HCT116 (cell line): ENCODE data around the gene FKBP5. TPM values are rescaled to one million over a fixed set of nuclear protein-coding genes. Genes with fewer than 3 reads are reported as not detected.
"Not testable (repeated sequence)": the region's sequence is repeated elsewhere in the genome, so short reads cannot be mapped to it uniquely, and the experiment has no call there.

Source experiments
- ATAC-seq: fragments of 200-7000 bp; cut with Tn5 transposase; 2 replicates; pipeline ENCODE4 v1.9.1; 2020; ENCODE audit warnings: mild to moderate bottlenecking, moderate library complexity
- BruUV-seq: library from RNA; stranded (reverse); fragments of 400-500 nt; replicated peaks from 2 replicates; lab custom pipeline; 2021; lab: Mats Ljungman, UMichigan
- CTCF ChIA-PET: fragments of 300-600 bp; sonication (Branson Sonifier 250); formaldehyde crosslinking; loops from one replicate; lab custom pipeline; 2021; ENCODE audit warnings: antibody characterized with exemption; lab: Charles Lee
- POLR2A ChIA-PET: fragments of 300-600, 350-600 bp; sonication (Branson Sonifier 250); formaldehyde crosslinking; loops from one replicate; lab custom pipeline; 2021; ENCODE audit warnings: antibody characterized with exemption; lab: Charles Lee
- RAD21 ChIA-PET, 2 experiments: fragments of 300-600 bp; sonication (Branson Sonifier 250); formaldehyde crosslinking; loops; one replicate each; lab custom pipeline; 2023; ENCODE audit warnings: low total read pairs in 2 of 2; ENCODE audit not compliant: uncharacterized antibody in 2 of 2, unreplicated experiment in 2 of 2, low non-redundant PET in 1 of 2; lab: Charles Lee
- DNase-seq: peaks from one replicate; pipeline ENCODE4 v3.0.0-alpha.2; 2010; ENCODE audit warnings: low read depth, low spot score
- H2AFZ ChIP-seq: fragments of 200-600 bp; shearing (Covaris generic), sonication (generic); 2 replicates; pipeline ENCODE4 v1.6.1; 2017; ENCODE audit warnings: low read depth, mixed run types, mixed read lengths, antibody characterized with exemption, low read length; ENCODE audit not compliant: poor library complexity, severe bottlenecking
- H3K27ac ChIP-seq: 2 replicates; pipeline ENCODE4 v1.5.1; 2012; ENCODE audit warnings: low read depth, low read length
- H3K27me3 ChIP-seq: fragments of 200-600 bp; sonication (generic); 2 replicates; pipeline ENCODE4 v1.6.1; 2016; ENCODE audit warnings: mixed run types, low read length, mixed read lengths; ENCODE audit not compliant: insufficient read depth
- H3K36me3 ChIP-seq, 2 experiments: fragments of 200-500 bp in 1 of 2; fragments of 200-600 bp in 1 of 2; sonication (Bioruptor generic) in 1 of 2; sonication (generic) in 1 of 2; 2 replicates each; pipeline versions ENCODE4 v1.5.1 to v1.6.1; 2014 to 2016; ENCODE audit warnings: low read length in 2 of 2, inconsistent platforms in 1 of 2, mixed read lengths in 1 of 2, mixed run types in 1 of 2; ENCODE audit not compliant: insufficient read depth in 2 of 2, control insufficient read depth in 1 of 2
- H3K4me1 ChIP-seq, 2 experiments: fragments of 200-600 bp in 1 of 2; sonication (generic) in 1 of 2; 2 replicates each; pipeline versions ENCODE4 v1.5.1 to v1.6.1; 2012 to 2017; ENCODE audit warnings: low read length in 2 of 2, inconsistent platforms in 1 of 2, mild to moderate bottlenecking in 1 of 2, mixed read lengths in 1 of 2, mixed run types in 1 of 2, moderate library complexity in 1 of 2; ENCODE audit not compliant: insufficient read depth in 2 of 2, control insufficient read depth in 1 of 2
- H3K4me2 ChIP-seq: fragments of 200-600 bp; sonication (generic); 2 replicates; pipeline ENCODE4 v1.6.1; 2017; ENCODE audit warnings: mixed run types, low read length, mixed read lengths
- H3K4me3 ChIP-seq, 2 experiments: fragments of 200-600 bp in 1 of 2; sonication (generic) in 1 of 2; replicated peaks in 1 of 2; 2 replicates each; pipeline ENCODE4 v1.5.1; 2011 to 2016; ENCODE audit warnings: low read length in 2 of 2, control low read depth in 1 of 2, low read depth in 1 of 2, mild to moderate bottlenecking in 1 of 2, mixed read lengths in 1 of 2, mixed run types in 1 of 2
- H3K79me2 ChIP-seq: fragments of 200-600 bp; sonication (generic); 2 replicates; pipeline ENCODE4 v1.6.1; 2017; ENCODE audit warnings: mild to moderate bottlenecking, mixed run types, low read length, moderate library complexity, mixed read lengths; ENCODE audit not compliant: insufficient read depth
- H3K9ac ChIP-seq: fragments of 200-600 bp; sonication (generic); 2 replicates; pipeline ENCODE4 v1.6.1; 2016; ENCODE audit warnings: low read length, mixed read lengths
- H3K9me2 ChIP-seq: fragments of 200-600 bp; sonication (generic), shearing (Covaris generic); 2 replicates; pipeline ENCODE4 v1.6.1; 2017; ENCODE audit warnings: mixed run types, mild to moderate bottlenecking, moderate library complexity; ENCODE audit not compliant: insufficient read depth
- H3K9me3 ChIP-seq, 2 experiments: fragments of 200-500 bp in 1 of 2; fragments of 200-600 bp in 1 of 2; sonication (Bioruptor generic) in 1 of 2; sonication (generic) in 1 of 2; 2 replicates each; pipeline ENCODE4 v1.6.1; 2014 to 2017; ENCODE audit warnings: low read length in 2 of 2, mixed read lengths in 2 of 2, inconsistent platforms in 1 of 2, low read depth in 1 of 2, mild to moderate bottlenecking in 1 of 2, mixed run types in 1 of 2, moderate library complexity in 1 of 2; ENCODE audit not compliant: control insufficient read depth in 1 of 2, insufficient read depth in 1 of 2
- H4K20me1 ChIP-seq: fragments of 200-600 bp; sonication (generic), shearing (Covaris generic); 2 replicates; pipeline ENCODE4 v1.6.1; 2017; ENCODE audit warnings: mixed run types, mild to moderate bottlenecking, moderate library complexity; ENCODE audit not compliant: insufficient read depth
- CEBPB ChIP-seq: IDR thresholded peaks from 2 replicates; pipeline ENCODE4 v1.6.1; 2012; ENCODE audit warnings: low read depth
- CTCF ChIP-seq, 3 experiments: fragments of 200-600 bp in 1 of 3; sonication (generic) in 1 of 3; IDR thresholded peaks in 2 of 3; conservative IDR thresholded peaks in 1 of 3; 2 replicates each; pipeline ENCODE4 v1.5.1; 2012 to 2017; ENCODE audit warnings: low read depth in 2 of 3, low read length in 2 of 3, antibody characterized with exemption in 1 of 3, borderline replicate concordance in 1 of 3, control low read depth in 1 of 3, mild to moderate bottlenecking in 1 of 3, mixed read lengths in 1 of 3, mixed run types in 1 of 3, moderate library complexity in 1 of 3; ENCODE audit not compliant: insufficient read depth in 1 of 3
- EGR1 ChIP-seq: IDR thresholded peaks from 2 replicates; pipeline ENCODE4 v1.6.1; 2012; ENCODE audit warnings: low read depth
- ELF1 ChIP-seq: IDR thresholded peaks from 2 replicates; pipeline ENCODE4 v1.6.1; 2012; ENCODE audit warnings: low read depth, borderline replicate concordance
- EZH2 ChIP-seq: fragments of 200-600 bp; sonication (generic); IDR thresholded peaks from 2 replicates; pipeline ENCODE4 v1.6.1; 2017; ENCODE audit warnings: antibody characterized with exemption, mixed run types
- FOSL1 ChIP-seq: IDR thresholded peaks from 2 replicates; pipeline ENCODE4 v1.6.1; 2012; ENCODE audit warnings: low read depth
- RAD21 ChIP-seq: IDR thresholded peaks from 2 replicates; pipeline ENCODE4 v1.6.1; 2012; ENCODE audit warnings: low read depth, mild to moderate bottlenecking
- SIN3A ChIP-seq: IDR thresholded peaks from 2 replicates; pipeline ENCODE4 v1.6.1; 2012; ENCODE audit warnings: low read depth
- SP1 ChIP-seq: IDR thresholded peaks from 2 replicates; pipeline ENCODE4 v1.6.1; 2012; ENCODE audit warnings: low read depth
- TCF7L2 ChIP-seq: IDR thresholded peaks from 2 replicates; pipeline ENCODE4 v1.7.0; 2011; ENCODE audit warnings: borderline replicate concordance, inconsistent platforms; ENCODE audit not compliant: insufficient read depth, insufficient read length; ENCODE audit errors: extremely low read depth
- ZFX ChIP-seq: fragments of 450-650 bp; IDR thresholded peaks from 2 replicates; pipeline ENCODE4 v1.6.1; 2017
- intact Hi-C: fragments of 100-400 bp; cut with micrococcal nuclease; formaldehyde crosslinking; loops from 2 replicates; pipeline ENCODE4 v1.10.0; 2022
- total RNA-seq: library from RNA; stranded (reverse); gene quantifications from one replicate; pipeline ENCODE4 v1.2.1, GENCODE V29; 2021; ENCODE audit not compliant: unreplicated experiment

The FKBP5 gene
- total RNA-seq, 1 experiment from 2014 or later = 50.3 TPM

GRCh38 chr6:35541836-35542235 lies 146.9 kb downstream of the FKBP5 start:
- Histone ChIP-seq H3K9ac (no peak overlapping the region), H3K27me3 (no peaks in the 10 kb centered on the region), H3K9me3 (no peaks in the 10 kb centered on the region), H3K79me2 (no peaks in the 10 kb centered on the region), H3K27ac (no peak overlapping the region), H3K4me2 (no peak overlapping the region), H3K4me3 (no peak overlapping the region), H4K20me1 (no peaks in the 10 kb centered on the region), H3K9me2 (no peaks in the 10 kb centered on the region), H3K4me1 (peaks cover 0 to 3% of the 10 kb centered on the region in 2 experiments; a peak in 1 of 4 replicates), H2AFZ (peak overlapping the region; percentile 5), H3K36me3 (no peaks in the 10 kb centered on the region)
- TF ChIP-seq SIN3A = no peak
- ATAC-seq (no peak), DNase-seq (no peak)
- ChIA-PET CTCF (interaction anchor here (1.6 kb wide), 1 partner anchor 10 kb away, joined by 3 read pairs; no protein-coding TSS in a partner anchor), RAD21 (no interaction called here), POLR2A (no interaction called here)
- intact Hi-C loops = no loop called here
- no TSS peak for BruUV-seq

GRCh38 chr6:35539223-35539622 lies 149.5 kb downstream of the FKBP5 start:
- H3K4me3 ChIP-seq = no peak overlapping the region
- BruUV-seq = no TSS peak
- DNase-seq (no peak), ATAC-seq (no peak)
- H3K36me3 ChIP-seq = no peaks in the 10 kb centered on the region
- H3K4me2 ChIP-seq = no peak overlapping the region
- H3K4me1 ChIP-seq = no peaks in the 10 kb centered on the region
- TF ChIP-seq RAD21 = no peak
- no peak for TF ChIP-seq EGR1
- no peak for TF ChIP-seq ELF1
- no peak for TF ChIP-seq FOSL1
- TF ChIP-seq TCF7L2 = no peak
- TF ChIP-seq SP1 = no peak
- no peak for TF ChIP-seq EZH2
- TF ChIP-seq CEBPB = no peak
- no peak for TF ChIP-seq CTCF (IDR thresholded peaks at IDR 0.05 in 2 of 3, conservative IDR thresholded peaks at IDR 0.05 in 1 of 3; ENCODE audit: borderline replicate concordance in 1 of 3, insufficient read depth in 1 of 3, low read depth in 2 of 3, low read length in 2 of 3)
- no peak for TF ChIP-seq ZFX
- H3K9ac ChIP-seq = no peak overlapping the region
- H3K79me2 ChIP-seq = no peaks in the 10 kb centered on the region
- no peaks in the 10 kb centered on the region for H3K9me2 ChIP-seq
- intact Hi-C loops = no loop called here
- no peaks in the 10 kb centered on the region for H4K20me1 ChIP-seq
- no peaks in the 10 kb centered on the region for H3K27me3 ChIP-seq
- no peak overlapping the region for H3K27ac ChIP-seq
- ChIA-PET POLR2A (no interaction called here), CTCF (interaction anchor here (1.4 kb wide), 1 partner anchor 17 kb away, joined by 3 read pairs; no protein-coding TSS in a partner anchor), RAD21 (no interaction called here)
- no peaks in the 10 kb centered on the region for H3K9me3 ChIP-seq
- no peak overlapping the region for H2AFZ ChIP-seq

- DNase-seq, POLR2A ChIA-PET, BruUV-seq, H4K20me1 ChIP-seq, H3K9me3 ChIP-seq, H3K27ac ChIP-seq, H2AFZ ChIP-seq, RAD21 ChIA-PET, H3K4me3 ChIP-seq, H3K4me2 ChIP-seq, intact Hi-C loops, H3K9me2 ChIP-seq, H3K4me1 ChIP-seq, ATAC-seq, H3K27me3 ChIP-seq, H3K36me3 ChIP-seq, H3K9ac ChIP-seq, H3K79me2 ChIP-seq: not testable (repeated sequence)
- CTCF ChIA-PET = interaction anchor here (1.0 kb wide), 1 partner anchor 13 kb away, joined by 3 read pairs; no protein-coding TSS in a partner anchor
Measured at GRCh38 chr6:35535847-35536246, 152.9 kb downstream of the FKBP5 start.
